ENCODE data around the gene CDH16. TPM values are rescaled to one million over a fixed set of nuclear protein-coding genes. Genes with fewer than 3 reads are reported as not detected.
A peak's percentile ranks its signal among the peaks of the same experiment; 100 is the strongest.

The CDH16 gene
- total and polyA plus RNA-seq, 2 experiments from 2014 or later: not detected

DNA sequence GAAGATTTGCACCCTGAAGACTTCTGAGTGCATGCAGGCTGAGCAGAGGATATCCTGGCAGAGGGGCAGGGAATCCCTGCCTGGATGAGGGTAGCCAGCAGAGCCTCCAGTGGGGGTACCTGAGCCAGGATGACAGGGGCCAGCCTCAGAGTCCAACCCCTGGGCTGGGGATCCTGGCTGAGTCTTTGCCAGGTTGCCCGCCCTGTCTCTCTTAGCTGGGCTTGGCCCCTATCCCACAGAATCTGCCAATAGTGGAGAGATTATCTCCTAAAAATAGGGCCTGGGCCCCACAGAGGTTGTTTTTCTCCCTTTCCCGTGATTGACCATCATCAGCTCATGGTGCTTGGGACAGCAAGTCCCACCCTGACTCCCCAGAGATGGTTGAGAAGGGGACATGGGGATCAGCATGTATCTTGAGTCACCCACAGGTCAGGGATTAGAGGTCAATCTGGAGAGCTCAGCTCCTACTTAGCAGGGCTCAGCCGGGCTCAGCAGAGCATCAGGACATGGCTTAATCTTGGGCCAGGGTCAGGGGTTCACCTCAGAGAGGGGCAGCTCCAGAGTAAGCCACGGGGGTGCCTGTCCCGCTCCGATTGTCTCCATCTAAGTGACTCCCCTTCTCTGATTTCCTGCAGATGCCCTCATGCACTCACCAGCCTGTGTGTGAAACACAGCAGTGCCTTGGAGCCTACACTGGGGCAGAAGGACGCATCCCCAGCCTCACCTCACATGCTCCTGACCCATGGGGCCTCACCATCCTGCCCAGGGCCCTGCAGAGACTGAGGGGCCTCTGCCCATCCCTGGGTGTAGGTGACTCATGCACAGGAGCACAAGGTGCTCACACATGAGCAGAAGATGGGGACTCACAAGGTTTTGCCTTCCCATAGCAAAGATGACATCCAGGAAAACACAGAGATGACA, 11.5 kb downstream of the CDH16 start:
- Mint-ChIP-seq H3K9me3 (no peaks in the 10 kb centered on the region), H3K36me3 (ENCODE audit: low read depth) (no peaks in the 10 kb centered on the region), H3K4me3 (no peak overlapping the region), H3K27ac (no peak overlapping the region), H3K27me3 (ENCODE audit: insufficient read depth, low read depth, poor library complexity) (peaks cover 15% of the 10 kb centered on the region), H3K4me1 (peaks cover 2% of the 10 kb centered on the region; the same call in 1 of the 3 replicates)
- Histone ChIP-seq H3K4me2 (no peak overlapping the region), H4K20me1 (replicated peaks; ENCODE audit: insufficient read depth) (no peaks in the 10 kb centered on the region), H3F3A (replicated peaks; ENCODE audit: low read depth) (no peaks in the 10 kb centered on the region), H3K4me3 (no peak overlapping the region), H3K9me2 (ENCODE audit: insufficient read depth) (no peaks in the 10 kb centered on the region), H3K27me3 (ENCODE audit: insufficient read depth) (no peaks in the 10 kb centered on the region), H3K4me1 (ENCODE audit: insufficient read depth) (no peaks in the 10 kb centered on the region), H3K36me3 (ENCODE audit: insufficient read depth) (no peaks in the 10 kb centered on the region), H3K27ac (ENCODE audit: low read depth) (no peak overlapping the region), H3K79me2 (replicated peaks; ENCODE audit: insufficient read depth) (no peaks in the 10 kb centered on the region), H2AFZ (no peak overlapping the region)
- no peak for ATAC-seq
- no peak for DNase-seq (ENCODE audit: low spot score)
- TF ChIP-seq EZH2phosphoT487 (IDR thresholded peaks at IDR 0.05; ENCODE audit: unreplicated experiment): no peak
- TF ChIP-seq EZH2 (IDR thresholded peaks at IDR 0.05; ENCODE audit: low read depth, unreplicated experiment): no peak
- TF ChIP-seq ZNF114 (CRISPR knock-in tag; IDR thresholded peaks at IDR 0.05): no peak
- no peak for TF ChIP-seq JUNB (IDR thresholded peaks at IDR 0.05; ENCODE audit: unreplicated experiment)
- TF ChIP-seq, protein P1, sequence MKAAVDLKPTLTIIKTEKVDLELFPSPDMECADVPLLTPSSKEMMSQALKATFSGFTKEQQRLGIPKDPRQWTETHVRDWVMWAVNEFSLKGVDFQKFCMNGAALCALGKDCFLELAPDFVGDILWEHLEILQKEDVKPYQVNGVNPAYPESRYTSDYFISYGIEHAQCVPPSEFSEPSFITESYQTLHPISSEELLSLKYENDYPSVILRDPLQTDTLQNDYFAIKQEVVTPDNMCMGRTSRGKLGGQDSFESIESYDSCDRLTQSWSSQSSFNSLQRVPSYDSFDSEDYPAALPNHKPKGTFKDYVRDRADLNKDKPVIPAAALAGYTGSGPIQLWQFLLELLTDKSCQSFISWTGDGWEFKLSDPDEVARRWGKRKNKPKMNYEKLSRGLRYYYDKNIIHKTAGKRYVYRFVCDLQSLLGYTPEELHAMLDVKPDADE (IDR thresholded peaks at IDR 0.05): no peak

DNA sequence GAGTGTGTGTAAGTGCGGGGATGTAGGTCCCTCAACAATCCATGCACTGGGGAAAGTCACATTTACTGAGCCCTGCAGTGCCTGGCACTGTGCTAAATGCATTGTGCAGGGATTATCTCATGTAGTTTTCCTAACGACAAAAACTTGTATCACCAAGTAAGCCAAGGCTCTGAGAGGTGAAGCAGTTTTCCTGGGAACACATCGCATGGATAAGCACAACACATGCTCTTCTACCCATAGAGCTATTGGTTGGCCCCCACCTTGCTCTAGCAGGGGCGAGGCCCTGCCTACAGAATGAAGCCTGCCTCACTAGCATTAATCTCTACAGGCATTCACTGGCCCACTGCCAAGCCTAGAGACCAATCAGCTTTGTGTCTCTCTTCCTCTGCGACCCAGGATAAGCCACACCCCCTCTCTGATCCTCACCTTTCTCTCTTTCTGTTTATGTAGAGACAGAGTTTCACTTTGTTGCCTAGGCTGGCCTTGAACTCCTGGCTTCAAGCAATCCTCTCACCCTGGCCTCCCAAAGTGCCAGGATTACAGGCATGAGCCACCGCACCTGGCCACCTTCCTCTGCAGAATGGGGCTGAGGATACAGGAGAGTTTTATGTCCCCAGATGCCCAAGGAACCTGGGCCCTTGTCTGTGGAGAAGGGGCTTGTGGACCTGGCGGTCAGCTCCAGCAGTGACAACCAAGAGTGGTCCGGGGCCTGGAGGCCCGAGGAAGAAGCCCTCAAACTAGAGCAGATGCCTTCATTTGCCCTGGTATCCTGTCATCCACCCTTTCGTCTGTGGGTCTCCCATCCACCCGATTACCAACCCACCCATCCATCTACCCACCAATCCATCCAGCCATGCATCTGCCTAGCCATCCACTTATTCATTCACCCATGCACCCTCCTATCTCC, 12.8 kb downstream of the CDH16 start:
- Mint-ChIP-seq H3K27me3 (ENCODE audit: insufficient read depth, low read depth, poor library complexity) (peaks cover 18% of the 10 kb centered on the region), H3K36me3 (ENCODE audit: low read depth) (no peaks in the 10 kb centered on the region), H3K4me3 (no peak overlapping the region), H3K4me1 (peaks cover 2% of the 10 kb centered on the region; the same call in 1 of the 3 replicates), H3K27ac (no peak overlapping the region), H3K9me3 (no peaks in the 10 kb centered on the region)
- Histone ChIP-seq H3K79me2 (replicated peaks; ENCODE audit: insufficient read depth) (no peaks in the 10 kb centered on the region), H3K4me1 (ENCODE audit: insufficient read depth) (no peaks in the 10 kb centered on the region), H3K27me3 (ENCODE audit: insufficient read depth) (no peaks in the 10 kb centered on the region), H4K20me1 (replicated peaks; ENCODE audit: insufficient read depth) (no peaks in the 10 kb centered on the region), H3K9me2 (ENCODE audit: insufficient read depth) (no peaks in the 10 kb centered on the region), H3K27ac (ENCODE audit: low read depth) (no peak overlapping the region), H3K4me2 (no peak overlapping the region), H3K4me3 (no peak overlapping the region), H3F3A (replicated peaks; ENCODE audit: low read depth) (no peaks in the 10 kb centered on the region), H3K36me3 (ENCODE audit: insufficient read depth) (no peaks in the 10 kb centered on the region), H2AFZ (no peak overlapping the region)
- ATAC-seq (peak; percentile 86), DNase-seq (ENCODE audit: low spot score) (peak; percentile 63)
- no peak for TF ChIP-seq ZNF114 (CRISPR knock-in tag; IDR thresholded peaks at IDR 0.05)
- no peak for TF ChIP-seq NANOG (IDR thresholded peaks at IDR 0.05; ENCODE audit: borderline replicate concordance)
- TF ChIP-seq STAT1 (IDR thresholded peaks at IDR 0.05; ENCODE audit: unreplicated experiment): no peak

Measured in GM23338 (cell line).